ENCODE data around the gene RSL24D1.

Gene RSL24D1

DNA sequence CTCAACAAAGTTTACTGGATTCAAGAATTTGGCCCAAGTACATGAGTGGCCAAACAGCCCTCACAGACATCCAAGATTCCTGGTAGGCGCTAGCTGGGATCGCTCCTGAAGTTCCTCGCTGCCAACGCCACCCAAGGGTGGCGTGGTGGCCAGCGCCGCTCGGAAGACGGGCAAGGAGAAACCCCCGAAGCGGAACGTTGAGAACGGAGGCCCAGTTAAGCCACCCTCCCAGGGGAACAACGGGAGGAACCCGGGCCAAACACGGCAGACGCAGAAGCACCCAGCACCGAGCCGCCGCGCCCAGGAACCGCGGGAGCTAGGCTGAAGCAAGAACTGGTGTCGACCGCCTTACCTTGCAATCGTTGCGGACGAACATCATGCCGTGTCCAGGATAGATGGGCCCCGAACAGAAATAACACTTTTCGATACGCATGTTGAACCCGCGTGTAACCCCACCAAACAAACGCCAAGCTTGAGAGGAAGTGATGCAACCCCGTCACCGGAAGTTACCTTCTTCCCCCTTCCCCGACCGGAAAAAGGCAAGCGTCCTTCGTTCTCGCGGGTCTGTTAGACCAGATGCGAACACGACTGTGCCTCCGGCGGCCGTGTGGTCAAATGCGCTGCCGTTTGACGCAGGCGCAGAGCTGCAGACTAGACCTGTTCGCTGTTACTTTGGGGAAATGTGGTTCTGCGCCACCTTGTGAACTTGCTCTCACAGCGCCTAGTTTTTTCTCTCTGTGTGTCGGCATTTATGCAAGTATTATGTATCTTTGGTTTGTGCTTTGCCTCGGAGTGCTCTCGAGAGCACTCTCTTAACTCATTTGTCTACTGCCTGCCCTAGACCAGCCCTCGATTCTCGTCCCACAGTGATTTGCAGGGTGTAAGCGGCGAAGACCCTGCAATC, at the start of gene RSL24D1:
Gene RSL24D1 (minus strand): TSS at position 484 of the 904 bp plus-strand sequence. CDS start 51 bp downstream, at position 433.
- DNase-seq = peak; percentile 86

DNA sequence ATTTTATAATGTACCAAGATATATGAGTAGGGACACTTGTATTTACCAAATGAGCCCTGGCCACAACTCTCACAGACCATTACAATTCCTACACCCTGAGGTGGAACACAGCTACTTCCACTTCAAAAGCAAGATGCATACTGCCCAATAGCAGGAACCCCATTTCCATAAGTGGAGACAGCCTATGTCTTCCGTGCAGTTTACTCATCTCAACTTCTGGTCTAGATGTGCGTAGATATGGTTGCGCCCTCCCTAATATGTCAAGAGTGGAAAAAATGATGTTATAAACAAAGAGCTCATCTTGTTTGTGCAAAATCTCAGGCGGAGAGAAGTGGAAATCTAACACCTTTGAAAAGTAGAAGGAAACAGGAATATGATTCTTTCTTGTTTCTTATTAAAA, 48.3 kb upstream of the RSL24D1 start:
- DNase-seq = no peak

DNA sequence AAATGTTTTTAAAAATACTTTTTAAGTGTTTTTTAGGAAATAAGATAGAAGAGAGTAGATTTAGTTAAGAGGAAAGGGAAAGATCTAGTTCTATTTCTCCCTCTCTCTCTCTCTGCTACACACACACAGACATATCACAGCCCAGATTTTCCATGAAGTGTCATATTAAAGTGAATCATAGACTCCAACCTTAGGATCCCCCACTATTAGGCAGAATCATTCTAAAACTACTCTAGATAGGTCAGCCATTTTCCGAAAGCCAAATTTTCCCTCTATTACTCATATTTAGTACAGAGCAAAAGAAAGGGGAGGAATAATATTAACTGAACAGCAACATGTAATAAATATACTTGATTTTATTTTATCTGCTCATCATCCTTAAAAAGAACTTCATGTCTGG, 45.1 kb upstream of the RSL24D1 start:
- DNase-seq = no peak

DNA sequence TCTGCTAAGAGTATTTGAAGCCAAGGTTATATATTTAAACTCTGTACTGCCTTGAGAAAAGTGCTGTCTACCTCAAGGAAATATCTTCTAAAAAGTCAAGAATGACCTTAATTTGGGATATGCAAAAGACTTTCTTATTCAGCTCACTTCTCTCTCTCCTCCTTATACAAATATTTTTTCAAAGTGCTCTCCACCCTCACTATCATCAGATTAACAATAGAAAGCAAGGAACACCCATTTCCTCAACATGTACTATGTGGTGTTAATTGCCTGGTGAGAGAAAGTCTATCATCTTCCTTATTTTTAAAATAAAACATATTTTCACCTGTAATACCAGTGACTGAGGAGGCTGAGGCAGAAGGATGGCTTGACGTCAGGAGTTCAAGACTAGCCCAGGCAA, 44.4 kb upstream of the RSL24D1 start:
- DNase-seq = no peak

DNA sequence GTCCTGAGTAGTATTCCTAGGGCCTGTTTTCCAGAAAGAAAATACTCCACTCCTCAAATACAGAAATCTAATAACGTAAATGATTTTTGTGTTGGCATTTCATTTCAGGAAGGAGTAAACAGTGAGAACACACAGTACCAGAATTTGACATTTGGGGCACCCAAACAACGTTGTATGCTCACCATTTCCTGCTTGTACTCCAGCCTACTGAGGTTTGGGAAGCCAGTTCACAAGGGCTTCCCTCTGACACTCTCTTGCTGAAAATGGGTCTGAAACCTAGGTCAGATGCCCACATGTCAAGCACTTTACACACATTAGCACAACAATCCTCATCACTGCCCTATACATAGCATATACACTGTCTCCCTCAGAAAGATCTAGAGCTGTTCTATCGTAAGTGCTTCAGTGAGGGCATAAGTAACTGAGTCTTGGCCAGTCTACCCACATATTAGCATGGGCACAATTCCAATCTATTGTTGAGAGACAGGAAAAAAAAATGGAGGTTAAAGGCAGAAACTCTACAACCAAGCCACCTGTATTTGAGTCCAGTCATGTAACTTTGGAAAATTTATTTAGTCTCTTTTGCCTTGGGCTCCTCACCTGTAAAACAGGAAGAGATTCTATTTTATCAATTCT, 43.5 kb upstream of the RSL24D1 start:
- no peak for DNase-seq

DNA sequence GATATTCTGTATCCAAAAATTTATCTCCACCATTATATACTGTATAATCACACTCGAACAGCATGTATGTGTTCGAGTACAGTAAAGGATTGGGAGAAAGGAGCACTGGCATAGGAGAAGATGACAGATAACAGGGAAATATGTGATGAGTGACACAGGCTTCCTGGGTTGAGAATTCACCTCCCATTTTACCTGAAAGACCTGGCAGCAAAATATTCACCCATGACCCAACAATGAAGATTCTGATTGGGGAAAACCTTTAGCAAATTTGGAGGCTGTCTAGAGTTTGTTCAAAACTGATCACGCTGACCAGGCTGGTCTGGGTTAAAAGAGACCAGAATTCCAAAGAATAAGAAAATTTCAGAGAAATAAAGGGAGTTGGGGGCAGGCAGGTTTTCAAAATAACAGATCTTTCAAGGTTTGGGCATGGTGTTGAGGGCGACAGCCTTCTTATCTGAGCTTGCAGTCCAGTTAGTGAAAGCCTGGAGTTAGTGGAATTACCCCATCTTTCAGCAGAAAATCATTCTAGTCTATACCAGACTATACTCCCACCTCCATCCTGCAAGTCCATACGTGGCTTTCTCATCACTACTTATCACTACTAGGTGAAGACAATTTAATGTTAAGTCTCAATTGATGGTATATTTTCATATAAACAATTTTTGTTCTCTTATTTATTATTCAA, 42.8 kb upstream of the RSL24D1 start:
- no peak for DNase-seq

DNA sequence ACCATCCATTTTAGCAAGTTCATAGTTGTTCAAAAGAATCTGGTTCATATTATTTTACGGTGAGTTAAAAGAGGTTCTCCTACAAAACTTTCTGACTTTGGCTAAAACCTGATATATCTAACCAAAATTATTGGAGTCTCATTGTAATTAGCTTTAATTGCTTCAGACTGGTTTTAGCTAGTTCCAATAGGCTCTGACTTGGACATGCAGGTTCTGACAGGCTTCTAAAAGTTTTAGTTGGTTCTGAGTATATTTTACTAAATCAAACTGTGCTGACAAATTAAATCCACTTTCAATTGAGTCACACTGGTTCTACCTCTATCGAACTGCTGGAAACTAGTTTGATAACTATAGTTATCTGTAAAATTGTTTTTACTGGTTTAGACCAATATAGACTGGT, 42.1 kb upstream of the RSL24D1 start:
- DNase-seq = no peak

DNA sequence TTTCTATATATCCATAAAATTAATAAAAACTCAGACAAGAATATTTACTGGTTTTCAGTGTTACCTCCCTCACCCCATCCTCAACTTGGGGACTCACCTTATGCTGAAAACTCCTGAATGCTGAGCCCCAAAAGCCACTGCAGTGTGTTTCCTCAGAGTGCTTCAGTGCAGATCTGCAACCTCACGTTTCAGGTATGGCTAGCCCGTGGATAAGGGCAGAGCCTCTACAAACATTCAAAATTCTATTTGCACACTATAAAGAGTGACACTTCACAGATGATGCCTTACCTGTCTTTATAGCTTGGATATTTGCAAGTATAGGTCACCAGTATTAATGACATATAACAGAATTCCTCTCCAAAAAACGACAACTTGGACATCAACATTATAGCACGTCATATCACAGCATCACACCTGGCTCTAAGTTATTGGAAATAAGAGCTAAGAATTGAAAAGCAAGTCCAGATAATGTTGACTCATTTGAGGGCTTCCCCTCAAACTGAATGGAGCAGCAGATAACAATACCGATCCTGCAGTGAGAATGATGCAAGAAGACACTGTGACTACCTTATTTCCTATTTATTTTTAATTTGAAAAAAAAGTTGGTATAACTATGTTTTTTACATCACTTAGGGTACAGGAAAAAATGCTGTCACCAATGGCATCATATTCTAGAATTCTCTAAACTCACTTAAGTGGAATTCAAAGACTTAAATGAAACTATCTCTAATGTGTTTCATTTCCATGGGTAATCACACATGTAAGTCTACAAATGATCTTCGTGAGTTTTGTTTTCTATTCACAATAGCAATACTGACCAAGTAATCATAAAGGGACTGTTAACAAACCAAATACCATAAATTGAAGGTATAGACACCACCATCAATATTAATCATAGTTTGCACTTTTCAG, 40.7 kb upstream of the RSL24D1 start:
- DNase-seq = no peak

DNA sequence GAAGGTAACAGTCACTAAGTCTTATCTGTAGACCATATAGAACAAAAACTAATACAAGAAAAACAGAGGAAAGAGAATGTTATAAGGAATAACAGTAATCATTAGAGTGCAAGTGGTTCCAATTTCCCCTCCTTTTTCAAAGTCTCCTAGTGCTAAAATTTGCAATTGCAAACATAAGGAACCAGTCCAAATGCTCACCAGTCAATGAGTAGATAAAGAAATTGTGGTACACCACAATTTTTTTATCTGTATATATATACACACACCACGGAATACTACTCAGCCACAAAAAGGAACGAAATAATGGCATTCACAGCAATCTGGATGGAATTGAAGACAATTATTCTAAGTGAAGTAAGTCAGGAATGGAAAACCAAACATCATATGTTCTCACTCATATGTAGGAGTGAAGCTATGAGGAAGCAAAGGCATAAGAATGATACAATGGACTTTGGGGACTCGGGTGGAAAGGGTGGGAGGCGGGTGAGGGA, 38.9 kb upstream of the RSL24D1 start:
- DNase-seq = no peak

DNA sequence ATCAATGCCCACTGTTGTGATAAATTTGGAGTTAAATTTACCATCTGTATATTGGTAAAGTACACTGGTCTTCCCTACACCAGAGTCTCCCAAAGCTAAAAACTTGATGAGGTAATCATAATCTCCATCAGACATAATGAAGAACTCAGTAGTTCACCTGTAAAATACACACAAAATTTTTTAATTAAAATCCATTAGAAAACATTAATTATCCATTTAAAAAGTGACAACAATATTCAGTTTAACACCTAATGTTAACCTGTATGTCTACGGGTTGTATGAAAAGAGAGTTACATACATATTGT, 38.0 kb upstream of the RSL24D1 start:
- DNase-seq = no peak

DNA sequence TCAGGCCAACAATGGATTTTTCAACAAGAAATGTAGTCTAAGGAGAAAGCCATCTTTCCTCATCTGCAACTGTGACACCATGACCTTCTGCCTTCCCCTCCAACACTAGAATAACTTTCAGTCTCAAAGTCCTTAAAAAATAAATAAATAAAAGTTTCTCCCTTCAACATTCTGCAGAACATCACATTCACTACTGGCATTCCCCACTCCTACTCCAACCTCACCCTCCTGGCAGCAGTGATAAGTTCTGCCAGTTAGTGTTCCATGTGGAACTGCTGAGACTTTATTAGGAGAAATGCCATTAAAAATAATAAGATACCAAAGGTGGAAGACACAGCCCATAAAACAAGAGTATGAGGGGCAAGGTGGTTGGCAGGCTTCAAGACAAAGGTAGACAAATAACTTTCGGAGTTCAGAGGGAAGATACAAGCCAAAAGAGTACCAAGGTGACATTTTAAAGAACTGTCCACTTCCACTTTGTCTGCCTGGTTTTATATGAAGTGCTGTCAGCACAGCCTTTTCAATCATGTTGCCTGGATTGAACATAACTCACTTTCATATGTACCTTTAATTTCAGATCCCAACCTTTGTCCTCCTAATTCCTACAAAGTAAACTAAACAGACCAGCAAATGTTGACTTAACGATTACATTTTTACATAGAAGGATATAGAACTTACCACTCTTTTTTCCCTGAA, 37.5 kb upstream of the RSL24D1 start:
- no peak for DNase-seq

DNA sequence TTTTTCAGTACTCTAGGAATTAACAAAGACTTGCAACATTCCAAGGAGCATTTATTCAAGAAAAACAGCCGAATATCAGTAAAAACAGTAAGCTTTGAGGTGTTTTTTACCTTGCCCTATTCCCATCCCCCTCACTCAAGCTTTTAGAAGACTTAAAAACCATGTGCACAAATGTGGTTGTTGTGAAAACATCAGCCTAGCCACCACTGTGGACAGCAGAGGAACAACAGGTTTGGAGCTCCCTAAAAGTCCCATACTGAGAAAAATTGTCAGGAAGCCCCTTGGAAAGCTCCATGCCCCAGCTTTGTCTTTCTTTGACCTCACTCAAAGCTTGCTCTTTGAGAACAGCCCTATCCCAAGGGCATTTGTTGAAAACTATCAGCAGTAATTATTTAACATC, 34.7 kb upstream of the RSL24D1 start:
- no peak for DNase-seq

DNA sequence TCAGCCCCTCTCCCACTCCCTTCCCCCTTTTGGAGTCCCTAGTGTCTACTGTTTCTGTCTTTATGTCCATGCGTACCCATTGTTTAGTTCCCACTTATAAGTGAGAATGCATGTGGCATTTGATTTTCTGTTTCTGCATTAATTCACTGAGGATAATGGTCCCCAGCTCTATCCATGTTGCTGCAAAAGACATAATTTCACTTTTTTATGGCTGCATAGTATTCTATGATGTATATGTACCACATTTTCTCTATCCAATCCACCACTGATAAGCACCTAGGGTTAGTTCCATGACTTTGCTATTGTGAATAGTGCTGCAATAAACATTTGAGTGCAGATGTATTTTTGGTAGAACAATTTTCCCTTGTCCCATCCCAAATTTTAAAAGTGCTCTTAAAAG, 34.2 kb upstream of the RSL24D1 start:
- DNase-seq = no peak

DNA sequence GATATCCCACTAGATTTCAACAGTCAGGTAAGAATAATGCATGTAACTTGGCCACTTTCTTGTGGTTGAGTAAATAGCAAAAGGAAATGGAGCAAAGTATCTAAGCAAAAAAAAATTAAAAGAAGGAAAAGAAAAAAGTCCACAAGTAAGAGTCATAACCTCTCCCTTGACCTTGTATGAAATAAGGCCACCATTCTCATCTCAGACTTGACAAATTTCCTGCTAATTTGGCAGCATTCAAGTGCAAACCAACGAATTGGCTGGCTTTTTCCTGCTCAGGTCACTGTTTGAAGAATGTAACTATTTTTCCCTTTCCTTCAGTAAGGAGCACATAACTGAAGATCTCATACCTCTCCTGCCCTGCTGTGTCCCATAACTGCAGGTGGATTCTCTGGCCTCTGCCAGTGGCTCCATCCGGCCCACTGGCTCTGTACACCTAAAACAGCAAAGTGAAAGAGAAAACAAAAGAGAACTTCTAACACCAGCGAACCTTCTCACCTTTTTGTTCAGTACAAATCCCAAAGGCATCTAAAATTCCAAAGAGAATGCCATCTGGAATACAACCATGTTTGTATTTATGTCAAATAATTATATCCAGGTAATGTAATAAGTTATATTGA, 33.4 kb upstream of the RSL24D1 start:
- DNase-seq = no peak

DNA sequence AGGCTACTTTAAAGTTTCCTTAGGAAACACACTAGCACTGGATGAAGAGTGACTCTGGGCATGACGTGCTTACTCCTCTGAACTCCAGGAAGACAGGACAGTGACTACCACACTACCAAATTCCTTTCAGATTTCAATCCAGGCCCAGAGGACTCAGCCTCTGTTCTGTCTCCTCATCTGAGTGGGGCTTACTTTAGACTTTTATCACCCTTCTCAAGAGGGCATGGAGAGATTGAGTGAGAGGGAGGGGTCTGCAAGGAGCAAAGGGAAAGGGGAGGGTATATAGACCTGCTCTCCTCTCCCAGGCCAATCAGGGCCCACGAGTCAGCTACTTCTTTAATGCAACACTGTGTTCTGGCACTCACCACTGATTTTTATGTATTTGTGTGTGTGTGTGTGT, 29.4 kb upstream of the RSL24D1 start:
- DNase-seq = no peak

DNA sequence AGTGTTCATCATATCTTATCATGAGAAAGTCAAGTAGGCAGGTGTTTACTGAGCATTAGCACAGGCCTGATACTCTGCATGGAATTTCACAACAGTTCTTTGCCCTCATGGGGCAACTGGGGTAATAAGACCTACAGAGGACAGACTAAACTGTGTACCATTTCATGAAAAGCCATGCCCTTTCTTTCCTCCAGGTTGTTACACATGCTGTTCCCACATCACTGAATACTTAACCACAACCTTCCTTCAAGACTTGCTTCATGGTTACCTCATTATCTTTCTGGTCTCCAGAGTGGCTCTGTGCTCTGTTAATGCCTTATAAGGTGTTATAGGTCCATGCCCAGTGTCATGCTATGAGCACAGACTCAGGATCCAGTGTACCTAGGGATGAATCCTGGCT, 28.2 kb upstream of the RSL24D1 start:
- DNase-seq = no peak

DNA sequence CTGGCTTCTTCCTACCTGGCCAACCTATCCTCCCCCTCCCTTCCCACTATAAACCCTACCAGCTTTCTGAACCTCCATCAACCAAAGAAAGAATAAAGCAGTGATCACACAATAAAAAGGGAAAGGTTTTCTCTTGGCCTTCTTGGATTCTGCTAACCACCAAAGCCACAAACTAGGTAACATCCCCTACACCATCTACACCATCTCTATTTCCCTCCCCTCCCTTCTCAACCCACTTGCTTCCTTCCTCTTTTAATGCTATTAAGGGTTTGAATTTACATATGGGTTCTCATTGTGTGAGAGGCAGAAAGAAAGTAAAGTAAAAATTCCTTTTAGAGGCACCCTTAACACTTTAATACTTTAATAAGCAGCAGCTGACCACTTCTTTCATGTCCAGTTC, 25.8 kb upstream of the RSL24D1 start:
- DNase-seq = no peak

DNA sequence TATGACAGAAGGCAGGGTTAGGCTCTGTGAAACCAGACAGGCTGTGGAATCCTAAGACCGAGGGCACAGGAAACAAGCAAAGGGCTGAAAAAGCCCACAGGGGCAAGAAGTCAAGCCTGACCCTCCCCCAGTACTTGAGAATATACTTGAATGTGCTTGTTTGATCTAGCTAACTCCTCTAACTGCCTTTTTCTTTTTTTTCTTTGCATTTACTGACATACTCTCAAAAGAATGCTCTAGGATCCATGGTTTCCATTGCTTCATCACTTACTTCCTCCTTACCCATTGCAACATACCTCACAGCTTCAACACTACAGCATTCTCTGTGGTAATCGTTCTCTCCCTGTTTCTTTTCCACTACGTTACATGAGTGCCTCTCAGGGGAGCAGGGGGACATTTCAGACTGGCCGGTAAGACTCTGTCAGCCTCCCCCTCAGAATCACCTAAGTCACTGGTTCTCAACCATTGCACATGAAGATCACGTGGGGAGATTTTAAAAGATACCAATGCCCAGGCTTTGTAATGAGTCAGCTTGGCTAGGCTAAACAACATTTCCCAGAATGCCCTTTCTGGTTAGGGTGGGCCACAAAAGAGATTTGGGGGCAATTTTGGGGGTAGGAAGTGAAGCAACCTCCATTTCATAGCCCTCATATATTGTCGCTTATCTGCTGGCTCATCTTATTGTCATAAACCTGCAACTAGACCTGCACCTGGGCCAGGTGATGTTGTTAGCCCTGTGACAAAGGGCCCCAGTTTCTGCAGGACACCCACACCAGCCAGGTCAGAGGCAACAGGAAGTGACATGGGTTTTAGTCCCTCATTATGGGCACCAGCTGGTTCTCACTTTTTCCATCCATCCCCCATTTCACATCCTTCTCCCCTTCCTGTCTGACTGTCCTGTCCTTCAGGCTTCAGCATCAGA, 24.6 kb upstream of the RSL24D1 start:
- DNase-seq = no peak

DNA sequence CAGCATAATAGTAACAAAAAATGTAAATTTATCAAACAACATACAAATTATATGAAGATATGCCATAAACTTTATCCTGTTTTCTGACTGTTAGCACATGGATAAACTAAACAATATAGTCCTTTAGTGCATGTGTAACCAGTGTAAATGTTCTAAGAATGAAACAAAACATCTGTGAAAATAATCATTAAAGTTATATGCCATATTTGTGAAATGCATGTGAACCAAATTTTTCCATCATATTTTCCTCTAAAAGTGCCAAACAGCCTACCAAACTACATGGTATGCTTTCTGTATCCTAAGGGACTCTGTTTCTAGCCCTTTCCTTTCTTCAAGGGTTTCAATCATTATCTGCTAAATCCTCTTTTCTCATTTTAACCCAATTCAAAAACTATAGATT, 23.9 kb upstream of the RSL24D1 start:
- DNase-seq = no peak

DNA sequence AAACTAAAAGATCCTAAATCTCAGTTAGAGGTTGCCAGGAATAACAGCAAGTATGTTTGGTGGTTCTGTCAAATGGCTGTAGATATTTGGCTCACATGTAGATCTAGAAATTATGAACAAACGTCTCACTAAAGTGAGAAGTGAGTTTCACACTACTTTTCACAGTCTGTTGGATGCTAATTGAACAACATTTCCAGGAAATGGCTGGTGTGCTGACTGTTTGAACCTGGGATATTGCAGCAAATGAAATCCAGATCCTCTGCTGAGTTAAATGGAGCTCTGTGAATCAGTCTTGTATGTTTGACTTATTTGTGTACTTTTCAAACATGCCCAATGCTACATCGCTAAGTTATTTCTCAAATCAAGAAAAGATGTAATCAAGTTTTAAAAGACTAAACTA, 21.3 kb upstream of the RSL24D1 start:
- DNase-seq = no peak

DNA sequence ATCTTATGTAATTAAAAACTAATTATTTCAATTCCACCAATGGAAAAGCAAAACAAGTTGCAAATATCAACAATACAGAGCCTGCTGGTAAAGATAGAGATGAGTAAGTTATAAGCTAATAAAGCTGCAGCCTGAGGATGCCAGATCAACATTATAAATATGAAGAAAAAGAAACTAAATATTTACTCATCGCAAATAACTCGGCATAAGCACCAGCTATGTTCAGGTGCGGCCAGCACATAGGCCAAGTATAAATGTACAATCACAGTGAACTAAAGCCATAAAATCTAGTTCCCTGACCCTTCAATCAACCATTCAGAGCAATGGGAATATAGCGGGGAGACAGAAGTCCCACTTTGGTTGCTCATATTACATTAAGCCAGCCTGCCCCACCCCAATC, 7.7 kb upstream of the RSL24D1 start:
- no peak for DNase-seq
